ENCODE results near the gene DLX6.

DLX6 gene

GRCh38 chr7:96977445-96977844 is 27.9 kb upstream of the DLX6 start:
- no peak for TF ChIP-seq CTCF (IDR thresholded peaks at IDR 0.05; ENCODE audit: extremely low read depth, missing control alignments)

GRCh38 chr7:96979551-96980276 is 25.6 kb upstream of the DLX6 start:
- DNase-seq (ENCODE audit: low spot score): no peak
- no peak for TF ChIP-seq CTCF (IDR thresholded peaks at IDR 0.05; ENCODE audit: extremely low read depth, missing control alignments)

More at GRCh38 chr7:96977445-96977844, 27.9 kb upstream of the DLX6 start:
- no peak for DNase-seq (ENCODE audit: low spot score)

GRCh38 chr7:96982586-96982985 is 22.8 kb upstream of the DLX6 start:
- no peak for DNase-seq (ENCODE audit: low spot score)
- no peak for TF ChIP-seq CTCF (IDR thresholded peaks at IDR 0.05; ENCODE audit: extremely low read depth, missing control alignments)

GRCh38 chr7:96985992-96986391 is 19.4 kb upstream of the DLX6 start:
- no peak for TF ChIP-seq CTCF (IDR thresholded peaks at IDR 0.05; ENCODE audit: extremely low read depth, missing control alignments)
- no peak for DNase-seq (ENCODE audit: low spot score)

GRCh38 chr7:96986901-96987300 is 18.5 kb upstream of the DLX6 start:
- no peak for DNase-seq (ENCODE audit: low spot score)

GRCh38 chr7:96987719-96988118 is 17.6 kb upstream of the DLX6 start:
- no peak for TF ChIP-seq CTCF (IDR thresholded peaks at IDR 0.05; ENCODE audit: extremely low read depth, missing control alignments)
- no peak for DNase-seq (ENCODE audit: low spot score)

More at GRCh38 chr7:96986901-96987300, 18.5 kb upstream of the DLX6 start:
- TF ChIP-seq CTCF (IDR thresholded peaks at IDR 0.05; ENCODE audit: extremely low read depth, missing control alignments): no peak

GRCh38 chr7:96989241-96989858 is 16.0 kb upstream of the DLX6 start:
- peak; percentile 10 for DNase-seq (ENCODE audit: low spot score)
- TF ChIP-seq CTCF (IDR thresholded peaks at IDR 0.05; ENCODE audit: extremely low read depth, missing control alignments): no peak

Measured in GM20000 (cell line).